HepG2 (cell line): ENCODE measurements around the gene AQP5. TPM values are rescaled to one million over a fixed set of nuclear protein-coding genes. Genes with fewer than 3 reads are reported as not detected.
A peak's percentile ranks its signal among the peaks of the same experiment; 100 is the strongest.

Experiments
- ASH2L ChIP-seq: fragments of 300-600, 200-600 bp; sonication (generic); IDR thresholded peaks from 2 replicates; pipeline ENCODE4 v1.7.0; 2017; ENCODE audit warnings: low read depth, mild to moderate bottlenecking, moderate library complexity, mixed read lengths, low read length; ENCODE audit not compliant: insufficient read length
- CREBL2 ChIP-seq: sonication (generic); formaldehyde crosslinking; IDR thresholded peaks from 2 replicates; pipeline ENCODE4 v1.8.1; 2023; ENCODE audit warnings: missing genetic modification reagents, mild to moderate bottlenecking, borderline replicate concordance
- CSRNP1 ChIP-seq: sonication (generic); formaldehyde crosslinking; IDR thresholded peaks from 2 replicates; pipeline ENCODE4 v1.8.1; 2023; ENCODE audit warnings: mild to moderate bottlenecking, missing genetic modification reagents
- E2F2 ChIP-seq: sonication (generic); formaldehyde crosslinking; IDR thresholded peaks from 2 replicates; pipeline ENCODE4 v1.4.0; 2020; ENCODE audit warnings: missing genetic modification reagents, borderline replicate concordance
- ELK4 ChIP-seq: sonication (generic); formaldehyde crosslinking; IDR thresholded peaks from 2 replicates; pipeline ENCODE4 v1.9.0; 2021; ENCODE audit warnings: missing genetic modification reagents, borderline replicate concordance
- GFI1 ChIP-seq: sonication (generic); formaldehyde crosslinking; IDR thresholded peaks from 2 replicates; pipeline ENCODE4 v1.5.0; 2020; ENCODE audit warnings: missing genetic modification reagents, mild to moderate bottlenecking, borderline replicate concordance
- MBNL3 ChIP-seq: fragments of 250-450 bp; sonication (Bioruptor Pico); conservative IDR thresholded peaks from 2 replicates; pipeline ENCODE4 v1.8.0; 2022; ENCODE audit warnings: mild to moderate bottlenecking, inconsistent platforms
- MTF1 ChIP-seq: sonication (generic); formaldehyde crosslinking; IDR thresholded peaks from 2 replicates; pipeline ENCODE4 v1.5.0; 2020; ENCODE audit warnings: missing genetic modification reagents
- NCOA2 ChIP-seq: sonication (generic); formaldehyde crosslinking; IDR thresholded peaks from 2 replicates; pipeline ENCODE4 v1.8.0; 2022; ENCODE audit warnings: inconsistent platforms
- SALL1 ChIP-seq: sonication (generic); formaldehyde crosslinking; IDR thresholded peaks from 2 replicates; pipeline ENCODE4 v1.8.0; 2022; ENCODE audit warnings: mild to moderate bottlenecking, missing genetic modification reagents
- SNAPC2 ChIP-seq: sonication (generic); formaldehyde crosslinking; IDR thresholded peaks from 2 replicates; pipeline ENCODE4 v1.8.1; 2022; ENCODE audit warnings: mild to moderate bottlenecking, missing genetic modification reagents
- SOX6 ChIP-seq, 2 experiments: fragments of 450-650 bp in 1 of 2; sonication (generic) in 1 of 2; formaldehyde crosslinking in 1 of 2; IDR thresholded peaks; 2 replicates each; pipeline versions ENCODE4 v1.4.0 to v1.6.1; 2017 to 2020; ENCODE audit warnings: antibody characterized with exemption in 1 of 2, mild to moderate bottlenecking in 1 of 2, missing genetic modification reagents in 1 of 2
- YY1 ChIP-seq: IDR thresholded peaks from 2 replicates; pipeline ENCODE4 v1.6.1; 2011; ENCODE audit warnings: low read length, low read depth, moderate library complexity, mild to moderate bottlenecking; ENCODE audit not compliant: insufficient read depth, insufficient replicate concordance
- ZFP1 ChIP-seq: IDR thresholded peaks from 2 replicates; pipeline ENCODE4 v1.6.1; 2016
- ZFP62 ChIP-seq: sonication (generic); formaldehyde crosslinking; IDR thresholded peaks from 2 replicates; pipeline ENCODE4 v1.4.0; 2020; ENCODE audit warnings: missing genetic modification reagents
- ZNF543 ChIP-seq: sonication (generic); formaldehyde crosslinking; IDR thresholded peaks from 2 replicates; pipeline ENCODE4 v1.4.0; 2020; ENCODE audit warnings: mild to moderate bottlenecking, missing genetic modification reagents
- ZNF558 ChIP-seq: sonication (generic); formaldehyde crosslinking; IDR thresholded peaks from 2 replicates; pipeline ENCODE4 v1.9.0; 2022; ENCODE audit warnings: mild to moderate bottlenecking, missing genetic modification reagents, borderline replicate concordance
- ZNF616 ChIP-seq: sonication (generic); formaldehyde crosslinking; IDR thresholded peaks from 2 replicates; pipeline ENCODE4 v1.5.0; 2020; ENCODE audit warnings: low read depth, mild to moderate bottlenecking, missing genetic modification reagents
- ZNF639 ChIP-seq: conservative IDR thresholded peaks from 2 replicates; pipeline ENCODE4 v1.6.1; 2018; ENCODE audit warnings: missing genetic modification reagents
- ZNF816 ChIP-seq: sonication (generic); formaldehyde crosslinking; IDR thresholded peaks from 2 replicates; pipeline ENCODE4 v1.8.0; 2022; ENCODE audit warnings: missing genetic modification reagents, mild to moderate bottlenecking, borderline replicate concordance
- polyA plus RNA-seq, 8 experiments: library from polyadenylated mRNA; depleted of rRNA in 3 of 8; stranded (reverse) in 7 of 8; unstranded in 1 of 8; fragments of >200 nt; fragmentation: Illumina TruSeq in 4 of 8; extraction: Trizol in 4 of 8; gene quantifications; 2 replicates each; pipeline versions ENCODE4 v1.2.1 to v1.2.3, GENCODE V29; 2011 to 2016; ENCODE audit warnings: low read depth in 4 of 8, missing spikeins in 1 of 8, mixed read lengths in 1 of 8; ENCODE audit not compliant: insufficient read depth in 1 of 8
- total RNA-seq, 5 experiments: library from RNA; depleted of rRNA; stranded (reverse); fragments of >200 nt; fragmentation: Illumina TruSeq; extraction: Trizol; gene quantifications; 2 replicates each; pipeline ENCODE4 v1.2.3, GENCODE V29; 2016; ENCODE audit warnings: low read depth in 1 of 5

Gene AQP5
- total and polyA plus RNA-seq, 2 of the 13 experiments (the other 11 are each of a cell fraction or from before 2014, with no cell fraction given) = not detected

- TF ChIP-seq E2F2 (CRISPR knock-in tag) (no peak), ZNF816 (CRISPR knock-in tag) (no peak), NCOA2 (CRISPR knock-in tag) (peak; percentile 50), ZFP62 (no peak), ZNF558 (CRISPR knock-in tag) (no peak), MTF1 (no peak), ZNF616 (no peak), ZNF639 (0 out of 2 replicates have a peak, but pooled peaks have one; percentile 4), CSRNP1 (peak; percentile 63; the same call in 1 of the 2 replicates), YY1 (no peak), ZFP1 (CRISPR knock-in tag) (no peak), ZNF543 (no peak), ELK4 (CRISPR knock-in tag) (no peak), ASH2L (no peak), SALL1 (CRISPR knock-in tag) (peak; percentile 45; the same call in 1 of the 2 replicates), MBNL3 (no peak), SNAPC2 (CRISPR knock-in tag) (no peak), CREBL2 (CRISPR knock-in tag) (no peak), GFI1 (CRISPR knock-in tag) (peak; percentile 53; the same call in 1 of the 2 replicates), SOX6 (IDR thresholded peaks at IDR 0.05) (no peak), SOX6 (CRISPR knock-in tag; IDR thresholded peaks at IDR 0.05) (peak; percentile 47; the same call in 1 of the 2 replicates)
Measured at GRCh38 chr12:49980501-49981349, 19.1 kb downstream of the AQP5 start (continued).
